Measurements from ENCODE around the gene GSTM3. TPM values are rescaled to one million over a fixed set of nuclear protein-coding genes. Genes with fewer than 3 reads are reported as not detected.

The GSTM3 gene
- total and polyA plus RNA-seq, 9 of the 15 experiments (the other 6 are each of a cell fraction or from before 2014, with no cell fraction given), result 3.9 to 24.5 (median 9.4) TPM

- intact Hi-C loops (cut with micrococcal nuclease) (no loop called here), in situ Hi-C loops (cut with MboI) (no loop called here)
- H3K4me1 ChIP-seq (replicated peaks in 1 of 2; ENCODE audit: control insufficient read depth in 2 of 2, insufficient read depth in 2 of 2, low read length in 2 of 2), result peaks cover 0 to 10% of the 10 kb centered on the region in 2 experiments; a peak in 3 of 5 replicates
- H3K4me3 ChIP-seq, result no peak overlapping the region
- ChIA-PET POLR2A (no interaction called here), CTCF (ENCODE audit: low intra/inter-chr PET ratio) (no interaction called here)
- no peaks in the 10 kb centered on the region for H4K20me1 ChIP-seq (replicated peaks; ENCODE audit: control insufficient read depth, insufficient read depth, low read length)
- BruUV-seq (replicated peaks), result no TSS peak
- peaks cover 0 to 12% of the 10 kb centered on the region in 2 experiments; a peak in 2 of 5 replicates for H3K27me3 ChIP-seq (ENCODE audit: control insufficient read depth in 2 of 2, insufficient read depth in 2 of 2, low read length in 2 of 2)
- no peaks in the 10 kb centered on the region for H3K79me2 ChIP-seq (ENCODE audit: control insufficient read depth, insufficient read depth, low read length)
- DNase-seq (ENCODE audit: extremely low read depth in 1 of 4, low spot score in 3 of 4) (no peak), ATAC-seq (no peak), FAIRE-seq (no peak)
- H2AFZ ChIP-seq (ENCODE audit: low read depth, low read length), result no peak overlapping the region
- H3K9me3 ChIP-seq (replicated peaks; ENCODE audit: control insufficient read depth, insufficient read depth, low read depth, low read length), result peaks cover 11% of the 10 kb centered on the region
- WGBS (ENCODE audit: insufficient coverage, low coverage, missing lambda C conversion rate), result 16% methylated on average over 7 of the region's 7 CpGs
- no peak overlapping the region for H3K4me2 ChIP-seq (ENCODE audit: insufficient read depth, low read length)
- no peak for TF ChIP-seq CHD1 (IDR thresholded peaks at IDR 0.05; ENCODE audit: low read length)
- TF ChIP-seq, protein P1, sequence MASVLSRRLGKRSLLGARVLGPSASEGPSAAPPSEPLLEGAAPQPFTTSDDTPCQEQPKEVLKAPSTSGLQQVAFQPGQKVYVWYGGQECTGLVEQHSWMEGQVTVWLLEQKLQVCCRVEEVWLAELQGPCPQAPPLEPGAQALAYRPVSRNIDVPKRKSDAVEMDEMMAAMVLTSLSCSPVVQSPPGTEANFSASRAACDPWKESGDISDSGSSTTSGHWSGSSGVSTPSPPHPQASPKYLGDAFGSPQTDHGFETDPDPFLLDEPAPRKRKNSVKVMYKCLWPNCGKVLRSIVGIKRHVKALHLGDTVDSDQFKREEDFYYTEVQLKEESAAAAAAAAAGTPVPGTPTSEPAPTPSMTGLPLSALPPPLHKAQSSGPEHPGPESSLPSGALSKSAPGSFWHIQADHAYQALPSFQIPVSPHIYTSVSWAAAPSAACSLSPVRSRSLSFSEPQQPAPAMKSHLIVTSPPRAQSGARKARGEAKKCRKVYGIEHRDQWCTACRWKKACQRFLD (CRISPR knock-in tag; IDR thresholded peaks at IDR 0.05), result no peak
- TF ChIP-seq RBM22 (IDR thresholded peaks at IDR 0.05; ENCODE audit: low read depth, low read length, poor library complexity, severe bottlenecking), result no peak
- TF ChIP-seq KLF10 (CRISPR knock-in tag; IDR thresholded peaks at IDR 0.05), result no peak
- no peak for TF ChIP-seq ATF1 (CRISPR knock-in tag; IDR thresholded peaks at IDR 0.05)
- no peak for TF ChIP-seq ATF1 (tag; IDR thresholded peaks at IDR 0.05)
- TF ChIP-seq TCFL5 (CRISPR knock-in tag; conservative IDR thresholded peaks at IDR 0.05), result no peak
- no peak for TF ChIP-seq U2AF2 (optimal IDR thresholded peaks at IDR 0.05; ENCODE audit: low read depth, low read length)
- TF ChIP-seq MYC (IDR thresholded peaks at IDR 0.05; ENCODE audit: low read depth, low read length), result no peak
- TF ChIP-seq MYC (CRISPR knock-in tag; IDR thresholded peaks at IDR 0.05; ENCODE audit: borderline replicate concordance, low read depth), result no peak
- TF ChIP-seq ZNF354B (CRISPR knock-in tag; IDR thresholded peaks at IDR 0.05), result no peak
- TF ChIP-seq ZNF699 (CRISPR knock-in tag; IDR thresholded peaks at IDR 0.05; ENCODE audit: insufficient replicate concordance), result no peak
- no peak for TF ChIP-seq HNRNPK (IDR thresholded peaks at IDR 0.05; ENCODE audit: low read depth, low read length, poor library complexity, severe bottlenecking)
- no peak for TF ChIP-seq ERF (CRISPR knock-in tag; IDR thresholded peaks at IDR 0.05)
- no peak for TF ChIP-seq FIP1L1 (IDR thresholded peaks at IDR 0.05; ENCODE audit: low read depth, low read length, poor library complexity, severe bottlenecking)
- no peak for TF ChIP-seq SRSF3 (IDR thresholded peaks at IDR 0.05; ENCODE audit: insufficient read depth, low read length)
- no peaks in the 10 kb centered on the region for H3K36me3 ChIP-seq (ENCODE audit: control insufficient read depth, insufficient read depth, low read length)
- no peaks in the 10 kb centered on the region for H3K9me1 ChIP-seq (ENCODE audit: control insufficient read depth, insufficient read depth, low read length)
- H3K9ac ChIP-seq (ENCODE audit: insufficient read depth in 1 of 2, low read depth in 2 of 2, low read length in 2 of 2), result no peak overlapping the region
- no peak overlapping the region for H3K27ac ChIP-seq (ENCODE audit: extremely low read depth, low read depth, low read length)
Measured at GRCh38 chr1:109728870-109729269, 12.0 kb downstream of the GSTM3 start.
